Progenitor cell of endocrine pancreas (in vitro differentiated cells): ENCODE measurements around the gene ACOXL. TPM values are rescaled to one million over a fixed set of nuclear protein-coding genes. Genes with fewer than 3 reads are reported as not detected.

Source experiments
- DNase-seq: peaks from one replicate; pipeline ENCODE4 v3.0.0; 2021; ENCODE audit warnings: low spot score; ENCODE audit not compliant: unreplicated experiment
- H3K27ac Mint-ChIP-seq: 2 replicates; pipeline ENCODE4 v1.8.0; 2021; ENCODE audit warnings: mild to moderate bottlenecking, moderate library complexity, mixed read lengths
- H3K27me3 Mint-ChIP-seq: 2 replicates; pipeline ENCODE4 v1.8.0; 2021; ENCODE audit warnings: mixed read lengths
- H3K36me3 Mint-ChIP-seq: 2 replicates; pipeline ENCODE4 v1.8.0; 2022; ENCODE audit warnings: mixed read lengths; ENCODE audit not compliant: insufficient read depth
- H3K4me1 Mint-ChIP-seq: 2 replicates; pipeline ENCODE4 v1.8.0; 2021; ENCODE audit warnings: low read depth, mixed read lengths
- H3K4me3 Mint-ChIP-seq: 2 replicates; pipeline ENCODE4 v1.8.0; 2021; ENCODE audit warnings: low read depth, mild to moderate bottlenecking, moderate library complexity, mixed read lengths
- H3K9me3 Mint-ChIP-seq: 2 replicates; pipeline ENCODE4 v1.8.0; 2021; ENCODE audit warnings: low read depth, mixed read lengths
- CTCF ChIP-seq: fragments of 200-600 bp; sonication (generic); IDR thresholded peaks from one replicate; pipeline ENCODE4 v1.5.0; 2021; ENCODE audit warnings: antibody characterized with exemption, mild to moderate bottlenecking; ENCODE audit not compliant: unreplicated experiment
- total RNA-seq: library from RNA; stranded (reverse); gene quantifications from 2 replicates; pipeline ENCODE4 v1.2.1, GENCODE V29; 2021

Gene ACOXL
- total RNA-seq, 1 donor from 2014 or later = 0.19 TPM

- Mint-ChIP-seq H3K27ac (no peak overlapping the region), H3K27me3 (peaks cover 14% of the 10 kb centered on the region), H3K9me3 (no peaks in the 10 kb centered on the region), H3K36me3 (no peaks in the 10 kb centered on the region), H3K4me3 (no peak overlapping the region), H3K4me1 (no peaks in the 10 kb centered on the region)
- no peak for TF ChIP-seq CTCF
- DNase-seq = no peak
These were observed 64.4 kb downstream of the ACOXL start for GRCh38 chr2:110796716-110797301.

- no peak for TF ChIP-seq CTCF
- no peak for DNase-seq
- Mint-ChIP-seq H3K4me1 (no peaks in the 10 kb centered on the region), H3K4me3 (no peak overlapping the region), H3K36me3 (no peaks in the 10 kb centered on the region), H3K27ac (no peak overlapping the region), H3K27me3 (peaks cover 9% of the 10 kb centered on the region), H3K9me3 (peaks cover under 1% of the 10 kb centered on the region)
These were observed 67.0 kb downstream of the ACOXL start for GRCh38 chr2:110799376-110799775.

- H3K27ac Mint-ChIP-seq = no peak overlapping the region
- H3K36me3 Mint-ChIP-seq = no peaks in the 10 kb centered on the region
These were observed 68.4 kb downstream of the ACOXL start for GRCh38 chr2:110800611-110801402.

GRCh38 chr2:110802208-110802932, 70.0 kb downstream of the ACOXL start:
- H3K36me3 Mint-ChIP-seq = no peaks in the 10 kb centered on the region
- no peak overlapping the region for H3K4me3 Mint-ChIP-seq
- no peaks in the 10 kb centered on the region for H3K4me1 Mint-ChIP-seq
- peaks cover 2% of the 10 kb centered on the region for H3K9me3 Mint-ChIP-seq
- no peak overlapping the region for H3K27ac Mint-ChIP-seq
- no peak for TF ChIP-seq CTCF
- no peak for DNase-seq
- peaks cover 7% of the 10 kb centered on the region for H3K27me3 Mint-ChIP-seq

More at GRCh38 chr2:110800611-110801402, 68.4 kb downstream of the ACOXL start:
- Mint-ChIP-seq H3K27me3 (peaks cover 3% of the 10 kb centered on the region), H3K4me1 (no peaks in the 10 kb centered on the region), H3K9me3 (peaks cover 2% of the 10 kb centered on the region), H3K4me3 (no peak overlapping the region)
- no peak for TF ChIP-seq CTCF
- DNase-seq = no peak

GRCh38 chr2:110804433-110804832, 72.1 kb downstream of the ACOXL start:
- no peak for TF ChIP-seq CTCF

More at GRCh38 chr2:110804433-110804832, 72.1 kb downstream of the ACOXL start:
- Mint-ChIP-seq H3K27ac (no peak overlapping the region), H3K4me1 (no peaks in the 10 kb centered on the region), H3K9me3 (peaks cover 2% of the 10 kb centered on the region), H3K36me3 (no peaks in the 10 kb centered on the region), H3K4me3 (no peak overlapping the region), H3K27me3 (peaks cover 17% of the 10 kb centered on the region)
- no peak for DNase-seq
